GM21515 (cell line): ENCODE data around the gene ZNF483.
"Not testable (repeated sequence)": the region's sequence is repeated elsewhere in the genome, so short reads cannot be mapped to it uniquely, and the experiment has no call there.

Source experiments
- ATAC-seq: cut with Tn5 transposase; IDR thresholded peaks from one replicate; pipeline ENCODE4 v1.9.1; 2021; ENCODE audit not compliant: unreplicated experiment

Gene ZNF483

DNA sequence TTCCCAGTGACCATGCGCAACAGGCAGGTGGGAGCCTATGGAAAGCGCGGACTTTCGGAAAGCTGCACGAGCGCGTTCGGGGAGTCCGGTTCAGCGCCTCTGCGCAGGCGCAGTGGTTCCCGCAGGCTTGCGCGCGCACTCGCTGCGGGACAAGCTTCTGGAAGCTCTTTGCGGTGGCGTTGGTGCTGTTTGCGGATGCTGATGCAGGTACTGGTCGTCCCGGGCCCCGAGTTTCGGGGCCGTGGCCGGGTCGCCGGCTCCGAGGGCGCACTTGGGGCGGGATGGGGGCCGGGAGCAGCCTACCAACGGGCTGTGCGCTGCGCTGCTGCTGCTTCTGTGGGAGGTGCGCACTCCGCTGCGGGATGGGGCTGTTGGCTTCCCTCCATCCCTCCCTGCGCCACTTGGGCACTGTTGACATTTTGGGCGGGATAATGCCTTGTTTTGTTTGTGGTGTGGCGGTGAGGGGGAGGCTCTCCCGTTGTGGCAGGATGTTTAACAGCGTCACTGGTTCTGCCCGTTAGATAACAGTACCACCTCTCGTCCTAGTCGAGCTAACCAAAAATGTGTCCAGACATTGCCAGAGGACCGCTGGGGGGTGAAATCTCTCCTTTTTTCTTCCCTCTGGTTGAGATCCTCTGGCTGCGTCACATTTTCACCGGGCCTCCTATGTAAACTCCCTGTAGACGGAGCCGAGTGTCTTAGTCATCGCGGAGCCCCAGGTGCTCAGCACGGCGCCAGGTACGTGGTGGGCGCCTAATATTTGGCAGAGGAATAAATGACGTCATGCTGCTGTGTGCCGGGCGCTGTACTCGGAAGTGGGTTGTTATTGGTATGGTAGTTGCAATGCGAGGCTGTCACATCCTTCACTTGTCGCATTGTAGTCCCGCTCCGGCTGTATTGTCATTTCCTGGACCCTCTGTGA is at the start of gene ZNF483:
TSS of gene ZNF483 (plus strand) at position 124 of the 922 bp plus-strand sequence. CDS start 2,217 bp downstream, outside the sequence.
- ATAC-seq, result peak; percentile 65

DNA sequence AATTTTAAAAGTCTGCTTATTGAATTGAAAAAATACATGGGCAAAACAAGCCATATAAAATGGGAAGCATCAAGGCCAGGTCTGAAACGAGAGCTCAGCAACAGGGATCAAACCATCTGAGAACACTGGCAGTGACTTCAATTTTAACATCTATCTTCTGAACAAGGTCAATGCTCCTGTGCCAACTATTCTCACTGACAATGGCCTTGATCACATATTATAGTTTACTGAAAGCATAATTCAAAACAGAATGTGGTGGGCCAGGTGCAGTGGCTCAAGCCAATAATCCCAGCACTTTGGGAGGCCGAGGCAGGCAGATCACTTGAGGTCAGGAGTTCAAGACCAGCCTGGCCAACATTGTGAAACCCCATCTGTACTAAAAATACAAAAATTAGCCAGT is 49.8 kb upstream of the ZNF483 start:
- no peak for ATAC-seq

DNA sequence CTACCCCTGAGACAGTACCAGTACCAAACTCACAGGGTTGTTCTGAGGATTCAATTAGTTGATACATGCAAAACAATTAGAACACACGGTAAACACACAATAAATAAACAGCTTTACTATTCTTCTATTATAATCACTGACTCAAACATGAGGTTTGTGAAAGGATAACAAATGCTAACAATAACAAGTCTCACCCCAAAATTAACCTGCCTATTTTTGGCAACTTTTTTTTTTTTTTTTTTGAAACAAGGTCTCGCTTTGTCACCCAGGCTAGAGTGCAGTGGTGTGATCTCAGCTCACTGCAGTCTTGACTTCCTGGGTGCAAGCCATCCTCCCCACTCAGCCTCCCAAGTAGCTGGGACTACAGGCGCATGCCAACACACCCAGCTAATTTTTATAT is 47.3 kb upstream of the ZNF483 start:
- ATAC-seq, result no peak

DNA sequence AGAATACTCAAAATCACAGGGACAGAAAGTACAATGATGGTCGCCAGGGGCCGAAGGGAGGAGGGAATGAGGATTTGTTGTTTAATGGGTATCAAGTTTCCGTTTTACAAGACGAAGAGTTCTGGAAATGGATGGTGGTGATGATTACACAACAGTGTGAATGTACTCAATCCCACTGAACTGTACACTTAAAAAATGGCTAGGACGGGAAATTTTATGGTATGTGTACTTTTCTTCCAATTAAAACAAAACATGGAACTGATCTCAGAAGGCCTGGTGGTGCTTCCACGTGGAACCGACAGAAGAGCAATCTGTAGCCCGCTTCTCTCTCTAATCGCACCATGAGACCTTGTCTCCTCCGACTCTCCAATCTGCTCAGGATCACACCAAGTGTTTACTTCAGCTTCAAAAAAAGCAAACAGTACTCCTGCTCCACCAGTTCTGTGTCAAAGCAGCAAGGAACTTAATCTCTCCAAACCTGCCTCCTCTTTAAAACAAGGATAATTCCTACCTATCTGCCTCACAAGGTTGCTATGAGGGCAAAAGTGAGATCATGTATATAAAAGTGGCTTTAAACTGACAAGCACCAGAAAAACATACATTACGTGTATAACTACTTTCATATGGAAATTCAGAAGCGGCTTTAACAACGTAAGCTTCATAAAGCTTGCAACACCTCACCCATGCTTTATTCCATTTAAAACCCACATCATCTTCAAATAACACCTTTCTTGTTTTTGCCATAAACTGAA is 42.9 kb upstream of the ZNF483 start:
- no peak for ATAC-seq

DNA sequence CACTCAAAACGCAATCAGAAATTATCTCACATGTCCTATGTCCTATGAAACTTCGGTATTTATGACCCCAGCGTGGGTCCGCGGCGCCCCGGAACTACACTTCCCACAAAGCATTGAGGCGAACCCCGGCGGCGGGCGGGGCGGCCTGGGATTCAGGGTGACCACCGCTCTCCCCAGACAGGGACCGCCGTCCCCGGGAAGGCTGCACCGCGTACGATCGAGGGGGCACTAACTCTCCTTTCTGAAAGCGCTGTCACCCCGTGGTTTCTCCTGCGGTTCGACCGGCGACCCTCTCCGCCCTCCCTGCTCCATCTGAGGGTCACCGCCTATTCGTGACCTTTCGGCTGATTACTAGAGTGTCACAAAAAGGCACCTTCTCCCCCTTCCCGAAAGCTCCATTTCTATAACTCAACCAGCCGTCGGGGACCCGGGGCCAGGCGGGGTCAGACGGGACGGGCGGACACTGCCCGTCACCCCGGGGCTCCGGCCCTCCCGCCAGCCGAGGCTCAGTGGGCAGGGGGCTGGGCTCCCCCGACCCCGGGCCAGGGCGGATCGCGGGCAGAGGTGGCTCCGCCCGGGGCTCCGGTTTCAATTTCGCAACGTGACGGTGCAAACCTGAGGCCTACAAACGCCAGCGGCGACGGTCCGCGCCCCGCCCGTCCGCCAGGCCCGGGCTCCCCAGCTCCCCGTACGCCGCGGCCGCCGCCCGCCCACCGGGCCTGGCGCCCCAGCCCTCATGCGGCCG is 42.1 kb upstream of the ZNF483 start:
- peak; percentile 58 for ATAC-seq

DNA sequence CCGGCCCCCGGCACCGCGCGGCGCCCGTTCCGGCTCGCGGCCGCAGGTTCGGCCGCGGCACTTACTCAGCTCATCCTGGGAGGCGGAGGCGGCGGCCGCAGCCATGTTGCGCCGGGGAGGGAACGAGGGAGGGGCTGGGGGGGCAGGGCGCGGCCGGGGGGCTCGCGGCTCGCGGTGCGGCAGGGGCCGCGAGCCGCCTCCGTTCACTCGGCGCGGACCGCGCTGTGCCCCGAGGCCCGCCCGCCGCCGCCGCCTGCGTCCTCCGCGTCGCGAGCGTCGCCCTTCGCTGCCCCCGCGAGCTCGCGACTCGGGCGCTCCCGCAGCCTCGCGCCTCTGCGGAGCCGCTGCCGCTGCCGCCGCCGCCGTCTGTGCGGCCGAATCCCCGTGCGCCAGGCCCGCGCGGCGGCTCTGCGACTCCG is 41.5 kb upstream of the ZNF483 start:
- peak; percentile 38 for ATAC-seq

DNA sequence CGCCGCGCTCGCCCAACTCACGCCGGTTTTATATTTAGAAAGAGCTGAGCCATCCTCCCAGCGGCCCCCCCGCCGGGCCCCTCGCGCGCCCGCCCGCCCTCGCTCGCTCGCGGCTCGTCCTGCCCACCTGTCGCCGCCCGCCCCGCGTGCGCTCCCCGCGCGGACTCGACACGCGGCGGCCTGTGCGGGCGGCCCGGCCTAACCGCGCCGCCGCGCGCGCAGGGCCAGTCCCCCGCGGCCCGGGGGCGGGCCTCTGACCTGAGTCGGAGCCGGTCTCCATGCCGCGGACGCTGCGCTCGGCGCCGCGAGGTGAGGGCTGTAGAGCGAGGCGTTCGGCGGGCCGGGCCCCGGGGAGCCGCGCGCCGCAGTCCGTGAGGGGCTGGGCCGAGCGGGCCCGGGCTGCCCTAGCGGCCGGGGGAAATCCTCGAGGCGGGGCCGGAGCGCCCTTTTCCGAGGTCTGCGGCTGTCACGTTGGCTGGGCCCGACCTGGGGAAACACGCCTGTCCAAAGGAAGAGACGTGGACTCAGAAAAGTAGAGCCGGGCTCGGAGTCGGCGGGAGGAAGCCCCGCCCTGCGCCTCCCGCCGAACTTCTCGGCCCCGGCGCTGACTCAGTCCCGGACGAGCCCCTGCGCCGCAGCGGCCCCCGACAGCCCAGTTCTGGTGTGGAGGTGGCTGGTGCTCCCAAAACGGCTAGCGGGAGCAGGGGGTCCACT is 41.0 kb upstream of the ZNF483 start, which contains the start of gene ECPAS:
TSS of gene ECPAS (minus strand) at position 526 of the 714 bp plus-strand sequence. CDS start 11,465 bp downstream, outside the sequence.
- ATAC-seq, result peak; percentile 57

DNA sequence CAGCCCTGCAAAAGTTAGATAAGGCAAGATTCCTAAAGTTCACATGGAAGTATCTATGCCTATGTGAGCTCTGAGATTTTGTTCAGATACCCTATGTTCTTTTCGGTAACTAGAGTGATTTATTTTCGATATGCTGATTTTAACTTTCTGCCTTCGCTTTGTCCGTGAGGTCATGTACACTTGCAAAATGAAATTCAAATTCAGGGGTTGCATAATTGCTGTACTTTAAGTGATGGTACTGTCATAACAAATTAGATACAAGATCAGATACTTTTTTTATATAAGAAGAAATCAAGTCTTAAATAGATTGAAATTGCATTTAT is 40.4 kb upstream of the ZNF483 start:
- ATAC-seq, result no peak

DNA sequence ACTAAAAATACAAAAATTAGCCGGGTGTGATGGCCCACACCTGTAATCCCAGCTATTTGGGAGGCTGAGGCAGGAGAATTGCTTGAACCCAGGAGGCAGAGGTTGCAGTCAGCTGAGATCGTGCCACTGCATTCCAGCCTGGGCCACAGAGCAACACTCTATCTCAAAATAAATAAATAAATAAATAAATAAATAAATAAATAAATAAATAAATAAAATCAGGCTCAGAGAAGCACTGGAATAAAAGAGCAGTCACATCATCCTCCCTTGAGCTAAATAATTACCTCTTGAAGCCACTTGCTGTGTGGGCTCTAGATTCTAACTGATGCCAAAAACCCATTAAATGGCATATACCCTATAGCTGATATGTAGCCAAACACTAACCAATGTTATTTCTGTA is 27.8 kb upstream of the ZNF483 start:
- not testable (repeated sequence) for ATAC-seq

DNA sequence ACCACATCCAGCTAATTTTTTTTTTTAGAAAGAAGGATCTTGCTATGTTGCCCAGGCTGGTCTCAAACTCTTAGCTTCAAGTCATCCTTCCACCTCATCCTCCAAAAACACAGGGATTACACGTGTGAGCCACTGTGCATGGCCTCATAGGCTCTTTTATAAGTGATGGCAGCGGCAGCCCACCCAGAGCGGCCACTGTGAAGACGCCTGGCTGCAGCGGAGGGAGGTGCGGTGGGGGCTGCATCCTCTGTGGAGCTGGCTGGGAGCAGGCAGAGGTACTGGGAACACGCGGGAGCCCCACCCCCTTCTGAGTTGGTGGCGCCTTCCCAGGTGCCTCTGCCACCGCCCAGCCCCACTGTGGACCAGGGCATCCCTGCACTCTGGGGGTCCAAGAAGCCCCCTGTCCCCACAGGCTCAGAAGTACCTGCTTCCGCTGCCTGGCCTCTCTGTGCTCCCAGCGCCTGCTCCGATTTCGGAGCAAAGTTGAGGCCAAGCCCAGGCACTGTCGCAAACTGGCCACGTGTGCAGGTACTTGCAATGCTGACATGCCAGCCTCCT is 23.9 kb upstream of the ZNF483 start:
- ATAC-seq, result no peak

DNA sequence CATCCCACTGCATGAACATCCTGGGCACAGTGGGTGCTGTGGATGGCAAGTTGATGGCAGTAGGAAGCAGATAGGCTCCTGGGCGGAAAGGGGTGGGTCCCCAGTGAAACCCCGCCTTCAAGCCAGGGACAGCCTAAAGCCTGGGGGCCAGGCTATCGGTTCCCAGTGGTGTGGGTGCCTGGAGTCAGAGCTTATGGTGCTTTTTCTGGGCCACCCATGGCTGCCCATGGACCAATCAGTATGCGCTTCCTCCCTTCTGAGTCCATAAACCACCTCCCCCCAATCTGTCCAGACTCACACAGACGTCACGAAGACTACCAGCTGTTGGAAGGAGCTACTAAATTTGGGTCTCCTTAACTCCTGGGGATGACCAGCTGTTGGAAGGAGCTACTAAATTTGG is 23.3 kb upstream of the ZNF483 start:
- ATAC-seq, result no peak

DNA sequence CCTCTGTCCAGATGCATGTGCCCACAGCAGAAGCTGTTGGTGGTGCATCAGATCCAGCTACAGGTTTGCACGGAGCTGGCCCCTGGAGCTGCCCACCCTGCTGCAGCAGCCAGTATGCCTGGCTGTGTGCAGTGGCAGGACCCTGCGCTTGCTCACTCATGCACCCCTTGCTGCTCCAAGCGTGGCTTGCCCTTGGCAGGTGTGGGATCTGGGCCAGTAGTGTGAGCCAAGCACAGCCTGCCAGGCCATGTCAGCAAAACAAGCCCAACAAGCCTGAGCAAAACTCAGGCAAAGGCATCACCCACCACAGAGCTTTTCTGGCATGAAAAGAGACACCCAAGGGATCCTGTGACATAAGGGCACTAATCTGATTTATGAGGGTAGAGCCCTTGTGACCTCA is 22.5 kb upstream of the ZNF483 start:
- no peak for ATAC-seq

DNA sequence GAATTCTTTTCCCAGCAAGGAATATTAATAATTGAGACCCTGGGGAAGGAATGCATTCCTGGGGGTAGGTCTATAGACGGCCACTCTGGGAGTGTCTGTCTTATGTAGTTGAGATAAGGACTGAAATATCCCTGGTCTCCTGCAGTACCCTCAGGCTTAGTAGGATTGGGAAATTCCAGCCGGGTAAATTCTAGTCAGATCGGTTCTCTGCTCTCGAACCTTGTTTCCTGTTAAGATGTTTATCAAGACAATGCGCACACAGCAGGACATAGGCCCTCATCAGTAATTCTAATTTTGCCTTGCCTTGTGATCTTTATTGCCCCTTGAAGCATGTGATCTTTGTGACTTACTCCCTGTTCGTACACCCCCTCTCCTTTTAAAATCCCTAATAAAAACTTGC is 13.4 kb upstream of the ZNF483 start:
- not testable (repeated sequence) for ATAC-seq

DNA sequence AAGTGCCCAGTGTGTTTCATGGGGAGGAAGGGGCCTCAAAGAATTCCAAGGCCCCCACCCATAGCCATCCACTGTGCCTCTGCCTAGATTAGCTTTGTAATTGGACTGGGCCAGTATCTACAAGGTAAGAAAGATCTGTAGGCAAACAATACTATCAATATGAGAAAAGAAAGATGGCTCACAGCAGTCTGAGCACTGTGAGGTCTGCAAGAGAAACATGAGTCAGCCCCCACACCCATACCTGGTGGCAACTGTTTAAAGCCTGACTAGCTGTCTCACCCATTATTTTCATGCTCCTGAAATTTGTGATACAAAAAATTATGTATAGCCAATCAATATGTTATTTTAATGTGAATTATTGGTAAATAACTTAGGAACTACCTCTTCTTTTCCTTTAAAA is 10.0 kb upstream of the ZNF483 start:
- ATAC-seq, result no peak

DNA sequence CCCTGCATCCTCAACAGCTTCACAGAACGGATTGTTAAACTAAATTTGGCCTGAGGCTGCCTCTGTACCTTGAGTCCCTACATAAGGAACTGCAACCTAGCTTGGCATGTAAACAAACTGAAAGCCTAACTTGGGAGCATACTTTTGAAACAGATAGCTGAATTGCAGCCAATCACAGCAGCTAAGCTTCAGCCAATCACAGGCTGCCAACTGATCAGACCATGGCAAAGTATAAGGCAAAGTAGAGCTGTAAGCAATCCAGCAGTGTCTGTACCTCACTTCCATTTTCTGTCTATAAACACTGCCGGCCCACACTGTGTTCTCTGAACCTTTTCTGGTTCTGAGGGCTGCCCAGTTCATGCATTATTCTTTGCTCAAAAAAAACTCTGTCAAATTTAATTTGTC is 8.9 kb upstream of the ZNF483 start:
- ATAC-seq, result no peak

DNA sequence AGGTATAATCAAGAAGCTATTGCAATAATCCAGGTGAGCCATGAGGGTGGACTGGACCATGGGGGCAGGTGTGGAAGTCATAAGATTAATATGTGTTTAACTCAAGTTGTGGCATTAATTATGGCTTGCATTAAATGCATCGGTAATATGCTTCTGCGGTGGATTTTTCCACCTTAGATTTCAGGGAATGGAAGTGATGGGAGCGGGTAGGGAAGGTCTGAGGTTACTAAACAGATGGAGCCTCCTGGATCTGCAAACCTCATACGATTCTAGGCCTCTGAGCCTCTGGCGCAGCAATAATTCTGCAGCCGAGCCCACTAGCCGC is 286 bp upstream of the ZNF483 start:
- no peak for ATAC-seq

DNA sequence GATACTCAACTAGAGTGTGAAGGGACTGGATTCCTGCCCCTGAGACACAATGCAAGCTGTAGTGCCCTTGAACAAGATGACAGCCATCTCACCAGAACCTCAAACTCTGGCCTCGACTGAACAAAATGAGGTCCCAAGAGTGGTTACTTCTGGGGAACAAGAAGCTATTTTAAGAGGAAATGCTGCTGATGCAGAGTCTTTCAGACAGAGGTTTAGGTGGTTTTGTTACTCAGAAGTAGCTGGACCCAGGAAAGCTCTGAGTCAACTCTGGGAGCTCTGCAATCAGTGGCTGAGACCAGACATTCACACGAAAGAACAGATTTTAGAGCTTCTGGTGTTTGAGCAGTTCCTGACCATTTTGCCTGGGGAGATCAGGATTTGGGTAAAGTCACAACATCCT is 2.4 kb downstream of the ZNF483 start:
- no peak for ATAC-seq

DNA sequence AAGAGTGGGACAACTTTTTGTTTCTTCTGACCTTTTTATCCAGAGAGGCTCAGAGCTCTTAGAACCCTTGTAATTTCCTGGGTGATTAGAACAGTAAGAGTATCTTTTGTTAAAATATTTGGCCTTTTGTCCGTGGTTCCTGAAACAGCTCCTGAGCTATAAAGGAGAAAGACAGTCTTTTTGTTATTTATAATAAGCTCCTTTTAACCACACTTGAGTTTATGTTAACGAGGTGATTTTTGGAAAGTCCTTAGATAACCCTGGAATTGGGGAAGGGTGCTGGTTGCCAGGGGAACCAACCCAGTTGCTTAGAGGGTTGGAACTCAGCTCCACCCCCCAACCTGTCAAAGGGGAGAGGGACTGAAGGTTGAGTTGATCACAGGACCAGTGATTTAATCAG is 4.8 kb downstream of the ZNF483 start:
- ATAC-seq, result no peak

DNA sequence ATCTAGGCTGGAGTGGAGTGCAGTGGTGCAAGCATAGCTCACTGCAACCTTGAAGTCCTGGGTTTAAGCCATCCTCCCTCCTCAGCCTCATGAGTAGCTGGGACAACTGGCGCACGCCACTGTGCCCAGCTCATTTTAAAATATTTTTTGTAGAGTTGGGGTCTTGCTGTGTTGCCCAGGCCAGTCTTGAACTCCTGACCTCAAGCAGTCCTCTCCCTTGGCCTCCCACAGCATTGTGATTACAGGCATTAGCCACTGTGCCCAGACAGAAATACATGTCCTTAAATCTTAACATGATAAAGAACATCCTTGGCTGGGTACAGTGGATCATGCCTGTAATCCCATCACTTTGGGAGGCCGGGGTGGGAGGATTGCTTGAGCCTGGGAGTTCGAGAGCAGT is 6.7 kb downstream of the ZNF483 start:
- no peak for ATAC-seq

DNA sequence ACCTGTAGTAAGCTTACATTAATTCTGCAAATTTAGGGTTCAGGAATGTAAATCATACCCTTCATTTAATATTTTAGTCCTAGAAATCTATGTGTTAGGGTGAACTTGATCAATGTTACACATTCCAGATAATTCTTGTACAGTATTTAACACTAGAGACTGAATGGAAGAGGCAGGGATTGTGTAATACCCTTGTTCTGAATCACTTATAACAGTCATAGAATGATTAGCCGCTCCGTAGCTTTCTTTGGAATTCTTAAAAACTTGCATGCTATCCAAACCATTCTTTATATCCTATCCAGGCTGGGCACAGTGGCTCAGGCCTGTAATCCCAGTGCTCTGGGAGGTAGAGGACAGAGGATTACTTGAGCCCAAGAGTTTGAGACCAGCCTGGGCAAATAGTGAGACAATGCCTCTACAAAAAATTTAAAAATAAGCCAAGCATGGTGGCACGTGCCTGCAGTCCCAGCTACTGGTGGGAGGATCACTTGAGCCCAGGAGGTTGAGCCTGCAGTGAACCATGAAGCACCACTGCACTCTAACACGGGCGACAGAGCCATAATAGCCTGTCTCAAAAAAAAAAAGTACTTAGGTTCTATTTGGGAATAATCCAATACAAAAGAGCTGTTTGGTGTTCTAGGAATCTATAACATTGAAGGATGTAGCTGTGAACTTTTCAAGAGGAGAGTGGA is 8.3 kb downstream of the ZNF483 start:
- no peak for ATAC-seq
